ENCODE data around the gene ZC3H12A. TPM values are rescaled to one million over a fixed set of nuclear protein-coding genes. Genes with fewer than 3 reads are reported as not detected.
A peak's percentile ranks its signal among the peaks of the same experiment; 100 is the strongest.
"Not testable (repeated sequence)": the region's sequence is repeated elsewhere in the genome, so short reads cannot be mapped to it uniquely, and the experiment has no call there.

ZC3H12A gene
- total RNA-seq, 1 donor from 2014 or later = 11.3 TPM

DNA sequence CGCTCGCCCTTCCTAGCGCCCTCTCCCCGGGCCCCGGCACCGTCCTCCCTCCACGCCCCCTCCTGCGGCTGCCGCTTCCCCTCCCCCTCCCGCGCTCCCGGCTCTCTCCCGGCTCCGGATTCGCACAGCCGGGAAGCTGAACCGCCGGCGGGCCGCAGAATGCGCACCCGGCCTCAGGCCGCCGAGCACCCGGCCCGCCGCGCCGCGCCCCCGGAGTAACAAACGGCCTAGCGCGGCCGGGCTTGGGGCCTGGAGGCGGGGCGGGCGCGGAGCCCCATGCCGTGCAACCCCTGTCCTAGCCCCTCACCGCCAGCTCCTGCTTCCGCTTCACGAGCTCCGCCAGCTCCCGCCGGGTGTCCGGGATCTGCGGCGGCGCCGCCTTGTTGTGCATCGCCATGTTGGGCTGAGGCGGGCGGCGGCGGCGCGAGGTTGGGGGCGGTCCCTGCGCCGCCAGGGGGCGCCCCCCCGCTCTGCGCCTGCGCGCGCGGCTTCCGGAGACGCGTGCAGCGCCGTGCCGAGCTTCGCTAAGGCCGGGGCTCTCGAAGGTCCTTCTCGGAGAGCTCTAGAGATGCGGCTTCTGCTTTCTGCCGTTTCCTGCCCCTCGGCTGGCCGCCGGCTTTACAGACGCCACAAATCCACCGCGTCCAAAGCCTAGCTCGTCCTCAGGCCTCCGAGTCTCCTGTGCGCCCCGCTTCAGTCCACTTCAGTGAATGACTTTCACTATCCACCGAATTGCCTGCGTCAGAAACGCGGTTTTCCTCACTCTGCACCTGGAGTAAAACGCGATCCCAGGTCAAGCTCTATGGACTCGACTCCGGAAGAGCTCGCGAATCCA, 40.2 kb downstream of the ZC3H12A start, which contains the start of gene MEAF6:
Gene MEAF6, minus strand, starts transcription at position 417 of the 835 bp plus-strand sequence. Its CDS starts 20 bp downstream, at position 397.
- DNase-seq (ENCODE audit: extremely low spot score, unreplicated experiment) = peak; percentile 94
- Mint-ChIP-seq H3K27me3 (ENCODE audit: unreplicated experiment) (no peaks in the 10 kb centered on the region), H3K4me3 (ENCODE audit: unreplicated experiment) (peak within 1 kb of the TSS; percentile 93), H3K36me3 (ENCODE audit: unreplicated experiment) (peaks cover 12% of the 10 kb centered on the region), H3K4me1 (ENCODE audit: unreplicated experiment) (peaks cover 17% of the 10 kb centered on the region), H3K27ac (ENCODE audit: unreplicated experiment) (peak within 1 kb of the TSS; percentile 97), H3K9me3 (ENCODE audit: unreplicated experiment) (no peaks in the 10 kb centered on the region)
- TF ChIP-seq, protein P1, sequence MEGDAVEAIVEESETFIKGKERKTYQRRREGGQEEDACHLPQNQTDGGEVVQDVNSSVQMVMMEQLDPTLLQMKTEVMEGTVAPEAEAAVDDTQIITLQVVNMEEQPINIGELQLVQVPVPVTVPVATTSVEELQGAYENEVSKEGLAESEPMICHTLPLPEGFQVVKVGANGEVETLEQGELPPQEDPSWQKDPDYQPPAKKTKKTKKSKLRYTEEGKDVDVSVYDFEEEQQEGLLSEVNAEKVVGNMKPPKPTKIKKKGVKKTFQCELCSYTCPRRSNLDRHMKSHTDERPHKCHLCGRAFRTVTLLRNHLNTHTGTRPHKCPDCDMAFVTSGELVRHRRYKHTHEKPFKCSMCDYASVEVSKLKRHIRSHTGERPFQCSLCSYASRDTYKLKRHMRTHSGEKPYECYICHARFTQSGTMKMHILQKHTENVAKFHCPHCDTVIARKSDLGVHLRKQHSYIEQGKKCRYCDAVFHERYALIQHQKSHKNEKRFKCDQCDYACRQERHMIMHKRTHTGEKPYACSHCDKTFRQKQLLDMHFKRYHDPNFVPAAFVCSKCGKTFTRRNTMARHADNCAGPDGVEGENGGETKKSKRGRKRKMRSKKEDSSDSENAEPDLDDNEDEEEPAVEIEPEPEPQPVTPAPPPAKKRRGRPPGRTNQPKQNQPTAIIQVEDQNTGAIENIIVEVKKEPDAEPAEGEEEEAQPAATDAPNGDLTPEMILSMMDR (IDR thresholded peaks at IDR 0.05) = peak; percentile 87

- Mint-ChIP-seq H3K4me3 (ENCODE audit: unreplicated experiment) (peak overlapping the region; percentile 92), H3K27ac (ENCODE audit: unreplicated experiment) (peak overlapping the region; percentile 97), H3K27me3 (ENCODE audit: unreplicated experiment) (no peaks in the 10 kb centered on the region), H3K4me1 (ENCODE audit: unreplicated experiment) (peaks cover 17% of the 10 kb centered on the region), H3K9me3 (ENCODE audit: unreplicated experiment) (no peaks in the 10 kb centered on the region), H3K36me3 (ENCODE audit: unreplicated experiment) (peaks cover 12% of the 10 kb centered on the region)
- no peak for DNase-seq (ENCODE audit: extremely low spot score, unreplicated experiment)
- TF ChIP-seq, protein P1 (IDR thresholded peaks at IDR 0.05) = no peak
These were observed 41.0 kb downstream of the ZC3H12A start for GRCh38 chr1:37515185-37516034.

- Mint-ChIP-seq H3K4me1 (ENCODE audit: unreplicated experiment) (peaks cover 17% of the 10 kb centered on the region), H3K36me3 (ENCODE audit: unreplicated experiment) (peaks cover 3% of the 10 kb centered on the region), H3K4me3 (ENCODE audit: unreplicated experiment) (no peak overlapping the region), H3K27ac (ENCODE audit: unreplicated experiment) (no peak overlapping the region), H3K9me3 (ENCODE audit: unreplicated experiment) (no peaks in the 10 kb centered on the region), H3K27me3 (ENCODE audit: unreplicated experiment) (no peaks in the 10 kb centered on the region)
- TF ChIP-seq, protein P1 (IDR thresholded peaks at IDR 0.05) = no peak
- no peak for DNase-seq (ENCODE audit: extremely low spot score, unreplicated experiment)
These were observed 43.2 kb downstream of the ZC3H12A start for GRCh38 chr1:37517569-37517968.

GRCh38 chr1:37518241-37518640, 43.9 kb downstream of the ZC3H12A start:
- H3K36me3 Mint-ChIP-seq (ENCODE audit: unreplicated experiment); H3K9me3 Mint-ChIP-seq (ENCODE audit: unreplicated experiment); H3K27ac Mint-ChIP-seq (ENCODE audit: unreplicated experiment); H3K4me3 Mint-ChIP-seq (ENCODE audit: unreplicated experiment); H3K27me3 Mint-ChIP-seq (ENCODE audit: unreplicated experiment); DNase-seq (ENCODE audit: extremely low spot score, unreplicated experiment): not testable (repeated sequence)
- peaks cover 16% of the 10 kb centered on the region for H3K4me1 Mint-ChIP-seq (ENCODE audit: unreplicated experiment)

DNA sequence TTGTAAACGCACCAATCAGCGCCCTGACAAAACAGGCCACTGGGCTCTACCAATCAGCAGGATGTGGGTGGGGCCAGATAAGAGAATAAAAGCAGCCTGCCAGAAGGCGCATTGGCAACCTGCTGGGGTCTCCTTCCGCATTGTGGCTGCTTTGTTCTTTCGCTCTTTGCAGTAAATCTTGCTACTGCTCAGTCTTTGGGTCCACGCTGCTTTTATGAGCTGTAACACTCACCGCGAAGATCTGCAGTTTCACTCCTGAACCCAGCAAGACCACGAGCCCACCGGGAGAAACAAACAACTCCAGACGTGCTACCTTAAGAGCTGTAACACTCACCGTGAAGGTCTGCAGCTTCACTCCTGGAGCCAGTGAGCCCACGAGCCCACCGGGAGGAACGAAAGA, 44.5 kb downstream of the ZC3H12A start:
- H3K4me3 Mint-ChIP-seq (ENCODE audit: unreplicated experiment); H3K27me3 Mint-ChIP-seq (ENCODE audit: unreplicated experiment); DNase-seq (ENCODE audit: extremely low spot score, unreplicated experiment); H3K36me3 Mint-ChIP-seq (ENCODE audit: unreplicated experiment); H3K27ac Mint-ChIP-seq (ENCODE audit: unreplicated experiment); H3K9me3 Mint-ChIP-seq (ENCODE audit: unreplicated experiment): not testable (repeated sequence)
- peaks cover 11% of the 10 kb centered on the region for H3K4me1 Mint-ChIP-seq (ENCODE audit: unreplicated experiment)

Data from osteocyte (in vitro differentiated cells).